ENCODE measurements around the gene LRRFIP1.

Gene LRRFIP1

GRCh38 chr2:237818066-237818473 lies 190.7 kb downstream of the LRRFIP1 start:
- H3K4me3 ChIP-seq (ENCODE audit: low read length): no peak overlapping the region
- no peak for TF ChIP-seq ZNF274 (IDR thresholded peaks at IDR 0.05; ENCODE audit: low read depth, low read length)

- TF ChIP-seq ZNF274 (IDR thresholded peaks at IDR 0.05; ENCODE audit: low read depth, low read length): no peak
- H3K4me3 ChIP-seq (ENCODE audit: low read length): no peak overlapping the region
Measured at GRCh38 chr2:237819231-237819630, 191.8 kb downstream of the LRRFIP1 start.

GRCh38 chr2:237820421-237820820 lies 193.0 kb downstream of the LRRFIP1 start:
- no peak overlapping the region for H3K4me3 ChIP-seq (ENCODE audit: low read length)
- TF ChIP-seq ZNF274 (IDR thresholded peaks at IDR 0.05; ENCODE audit: low read depth, low read length): no peak

- no peak overlapping the region for H3K4me3 ChIP-seq (ENCODE audit: low read length)
- TF ChIP-seq ZNF274 (IDR thresholded peaks at IDR 0.05; ENCODE audit: low read depth, low read length): no peak
Measured at GRCh38 chr2:237823544-237823943, 196.2 kb downstream of the LRRFIP1 start.

GRCh38 chr2:237824085-237824484 lies 196.7 kb downstream of the LRRFIP1 start:
- TF ChIP-seq ZNF274 (IDR thresholded peaks at IDR 0.05; ENCODE audit: low read depth, low read length): no peak
- no peak overlapping the region for H3K4me3 ChIP-seq (ENCODE audit: low read length)

GRCh38 chr2:237827421-237827987 lies 200.1 kb downstream of the LRRFIP1 start:
- no peak for TF ChIP-seq ZNF274 (IDR thresholded peaks at IDR 0.05; ENCODE audit: low read depth, low read length)
- H3K4me3 ChIP-seq (ENCODE audit: low read length): no peak overlapping the region
